Type B pancreatic cell (in vitro differentiated cells): Measurements from ENCODE around the gene WDFY1. TPM values are rescaled to one million over a fixed set of nuclear protein-coding genes. Genes with fewer than 3 reads are reported as not detected.

ENCODE experiments used
- DNase-seq: peaks from one replicate; pipeline ENCODE4 v3.0.0; 2021; ENCODE audit warnings: mixed read lengths; ENCODE audit not compliant: unreplicated experiment; ENCODE audit errors: extremely low spot score
- H3K27ac Mint-ChIP-seq: 2 replicates; pipeline ENCODE4 v1.8.0; 2021; ENCODE audit warnings: mild to moderate bottlenecking, mixed read lengths
- H3K27me3 Mint-ChIP-seq: 2 replicates; pipeline ENCODE4 v1.8.0; 2021; ENCODE audit warnings: mixed read lengths
- H3K36me3 Mint-ChIP-seq: 2 replicates; pipeline ENCODE4 v1.8.0; 2021; ENCODE audit warnings: mixed read lengths
- H3K4me1 Mint-ChIP-seq: one replicate; pipeline ENCODE4 v1.8.0; 2021; ENCODE audit warnings: mixed read lengths; ENCODE audit not compliant: unreplicated experiment
- H3K4me3 Mint-ChIP-seq: 2 replicates; pipeline ENCODE4 v1.8.0; 2021; ENCODE audit warnings: mild to moderate bottlenecking, mixed read lengths
- H3K9me3 Mint-ChIP-seq: 2 replicates; pipeline ENCODE4 v1.8.0; 2021; ENCODE audit warnings: mixed read lengths
- total RNA-seq: library from RNA; stranded (reverse); gene quantifications from 2 replicates; pipeline ENCODE4 v1.2.1, GENCODE V29; 2021; ENCODE audit warnings: low replicate concordance
- TF ChIP-seq, protein P1 (sequence below): fragments of 200-600 bp; sonication (generic); conservative IDR thresholded peaks from 2 replicates; pipeline ENCODE4 v1.5.0; 2021; ENCODE audit warnings: antibody characterized with exemption, mild to moderate bottlenecking

The WDFY1 gene
- total RNA-seq, 1 donor from 2014 or later: 45.5 TPM

DNA sequence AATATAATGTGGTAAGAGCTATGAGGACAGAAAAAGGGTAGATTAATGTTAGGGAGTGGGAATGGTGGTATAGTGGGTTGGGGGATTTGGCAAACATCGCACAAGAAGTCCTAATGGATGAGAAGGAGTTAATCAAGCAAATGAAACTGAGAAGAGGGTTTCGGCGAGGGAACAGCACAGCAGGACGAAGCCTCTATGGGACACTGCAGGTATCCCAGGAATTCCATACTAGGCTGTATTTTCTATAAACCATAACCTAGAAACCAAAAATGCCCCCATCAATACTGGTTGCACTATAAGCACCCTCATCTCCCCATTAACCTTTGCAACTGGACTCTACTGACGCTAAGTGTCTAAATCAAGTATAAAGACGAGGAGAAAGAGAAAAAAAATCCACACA lies 10.3 kb downstream of the WDFY1 start:
- Mint-ChIP-seq H3K4me3 (no peak overlapping the region), H3K27ac (no peak overlapping the region), H3K9me3 (no peaks in the 10 kb centered on the region), H3K36me3 (no peaks in the 10 kb centered on the region), H3K4me1 (peaks cover 32% of the 10 kb centered on the region), H3K27me3 (no peaks in the 10 kb centered on the region)
- TF ChIP-seq, protein P1, sequence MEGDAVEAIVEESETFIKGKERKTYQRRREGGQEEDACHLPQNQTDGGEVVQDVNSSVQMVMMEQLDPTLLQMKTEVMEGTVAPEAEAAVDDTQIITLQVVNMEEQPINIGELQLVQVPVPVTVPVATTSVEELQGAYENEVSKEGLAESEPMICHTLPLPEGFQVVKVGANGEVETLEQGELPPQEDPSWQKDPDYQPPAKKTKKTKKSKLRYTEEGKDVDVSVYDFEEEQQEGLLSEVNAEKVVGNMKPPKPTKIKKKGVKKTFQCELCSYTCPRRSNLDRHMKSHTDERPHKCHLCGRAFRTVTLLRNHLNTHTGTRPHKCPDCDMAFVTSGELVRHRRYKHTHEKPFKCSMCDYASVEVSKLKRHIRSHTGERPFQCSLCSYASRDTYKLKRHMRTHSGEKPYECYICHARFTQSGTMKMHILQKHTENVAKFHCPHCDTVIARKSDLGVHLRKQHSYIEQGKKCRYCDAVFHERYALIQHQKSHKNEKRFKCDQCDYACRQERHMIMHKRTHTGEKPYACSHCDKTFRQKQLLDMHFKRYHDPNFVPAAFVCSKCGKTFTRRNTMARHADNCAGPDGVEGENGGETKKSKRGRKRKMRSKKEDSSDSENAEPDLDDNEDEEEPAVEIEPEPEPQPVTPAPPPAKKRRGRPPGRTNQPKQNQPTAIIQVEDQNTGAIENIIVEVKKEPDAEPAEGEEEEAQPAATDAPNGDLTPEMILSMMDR: no peak
- no peak for DNase-seq

DNA sequence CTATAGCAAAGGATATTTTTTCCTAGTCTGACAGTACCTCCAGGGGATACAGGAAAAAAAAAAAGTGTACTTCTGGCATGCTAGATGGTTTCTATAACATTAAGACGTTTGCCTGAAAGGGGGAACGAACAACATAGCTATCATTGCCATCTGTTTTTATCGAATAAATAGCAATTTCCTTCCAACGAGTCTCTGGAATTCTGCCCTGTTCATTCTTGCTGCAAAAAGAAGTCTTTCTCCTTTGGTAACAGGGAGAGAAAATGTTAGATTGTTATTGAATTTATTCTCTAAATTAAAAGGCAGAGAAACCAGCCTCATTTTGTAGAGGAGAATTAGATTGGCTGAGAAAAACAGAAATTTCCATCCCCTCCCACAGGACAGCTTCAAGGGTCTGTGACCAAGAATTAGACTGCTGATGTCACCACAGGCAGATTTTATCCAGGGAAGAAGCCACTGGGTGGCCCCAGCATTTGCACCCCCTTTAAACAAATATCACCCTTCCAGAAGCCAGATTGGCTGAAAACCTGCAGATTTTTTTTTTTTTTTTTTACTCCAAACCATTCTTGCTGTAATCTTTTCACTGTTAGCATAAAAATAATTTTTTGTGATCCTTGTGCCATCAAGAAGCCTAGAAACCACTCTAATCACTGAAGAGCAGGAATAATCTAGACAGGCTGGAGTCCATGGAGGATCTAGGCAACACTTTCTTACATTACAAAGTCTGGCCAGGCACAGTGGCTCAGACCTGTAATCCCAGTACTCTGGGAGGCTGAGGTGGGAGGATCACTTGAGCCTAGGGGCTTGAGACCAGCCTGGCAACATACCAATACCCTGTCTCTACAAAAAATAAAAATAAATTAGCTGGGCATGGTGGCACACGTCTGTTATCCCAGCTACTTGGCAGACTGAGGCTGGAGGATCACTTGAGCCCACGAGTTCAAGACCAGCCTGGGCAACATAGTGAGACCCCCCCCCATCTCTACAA lies 12.0 kb downstream of the WDFY1 start:
- peaks cover 36% of the 10 kb centered on the region for H3K4me1 Mint-ChIP-seq
- H3K9me3 Mint-ChIP-seq: no peaks in the 10 kb centered on the region
- no peak overlapping the region for H3K27ac Mint-ChIP-seq
- TF ChIP-seq, protein P1: no peak
- no peak overlapping the region for H3K4me3 Mint-ChIP-seq
- DNase-seq: no peak
- no peaks in the 10 kb centered on the region for H3K36me3 Mint-ChIP-seq
- H3K27me3 Mint-ChIP-seq: no peaks in the 10 kb centered on the region

DNA sequence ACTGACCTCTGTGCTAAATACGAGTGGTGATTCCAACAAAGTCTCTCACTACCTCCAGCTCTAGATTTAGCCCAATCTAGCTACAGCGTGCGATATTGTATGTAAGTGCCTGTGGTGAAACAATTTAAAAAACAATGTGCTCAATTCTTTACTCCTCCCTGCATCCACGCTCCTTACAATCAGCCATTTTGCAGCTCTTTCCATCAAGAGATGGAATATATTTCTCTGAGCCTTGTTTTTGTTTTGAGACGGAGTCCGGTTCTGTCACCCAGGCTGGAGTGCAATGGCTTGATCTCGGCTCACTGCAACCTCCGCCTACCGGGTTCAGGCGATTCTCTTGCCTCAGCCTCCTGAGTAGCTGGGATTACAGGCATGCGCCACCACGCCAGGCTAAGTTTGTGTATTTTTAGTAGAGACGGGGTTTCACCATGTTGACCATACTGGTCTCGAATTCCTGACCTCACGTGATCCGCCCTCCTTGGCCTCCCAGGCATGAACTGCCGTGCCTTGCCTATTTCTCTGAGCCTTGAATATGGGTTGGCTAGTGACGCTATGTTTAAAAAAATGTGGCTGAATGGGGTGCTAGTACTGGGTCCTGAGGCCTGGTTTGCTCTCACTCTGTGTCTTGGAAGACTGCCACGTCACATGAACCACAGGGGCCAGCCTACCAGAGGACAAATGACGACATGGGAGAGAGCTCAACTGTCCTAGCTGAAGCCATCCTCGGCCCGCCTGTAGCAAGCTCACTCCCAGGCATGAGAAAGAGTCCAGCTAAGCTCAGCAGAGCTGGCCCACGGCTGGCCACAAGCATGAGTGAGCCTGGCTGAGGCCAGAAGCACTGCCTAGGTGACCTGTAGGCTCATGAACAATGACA lies 14.8 kb downstream of the WDFY1 start:
- Mint-ChIP-seq H3K4me1 (peaks cover 26% of the 10 kb centered on the region), H3K27me3 (no peaks in the 10 kb centered on the region), H3K36me3 (peaks cover 10% of the 10 kb centered on the region), H3K27ac (no peak overlapping the region), H3K4me3 (no peak overlapping the region), H3K9me3 (peaks cover 5% of the 10 kb centered on the region)
- TF ChIP-seq, protein P1: no peak
- no peak for DNase-seq

DNA sequence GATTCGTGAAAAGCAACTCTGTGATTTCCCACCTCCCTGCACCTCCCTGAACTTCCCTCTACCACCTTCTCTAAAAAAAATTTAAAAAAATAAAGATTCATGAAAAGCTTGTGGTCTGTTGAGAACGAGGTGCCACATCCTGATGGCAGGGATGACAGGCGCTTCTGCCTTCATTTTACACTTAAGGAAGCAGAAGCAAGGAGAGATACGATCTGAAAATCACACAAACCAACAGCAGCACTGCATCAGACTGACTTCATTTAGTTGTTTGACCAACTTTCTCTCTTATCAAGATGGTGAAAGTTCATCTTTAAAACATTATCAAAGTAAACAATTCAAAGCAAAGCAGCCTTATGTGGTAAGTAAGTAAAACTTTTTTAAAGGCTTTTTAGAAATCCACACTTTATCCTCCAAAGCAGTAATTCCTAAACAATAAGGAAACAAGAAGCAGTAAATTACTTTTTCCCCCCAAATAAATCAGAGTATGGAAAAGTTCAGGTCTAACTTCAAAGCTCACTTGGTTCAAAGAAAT lies 15.5 kb downstream of the WDFY1 start:
- H3K36me3 Mint-ChIP-seq: peaks cover 10% of the 10 kb centered on the region
- H3K9me3 Mint-ChIP-seq: peaks cover 5% of the 10 kb centered on the region
- H3K27me3 Mint-ChIP-seq: no peaks in the 10 kb centered on the region
- no peak overlapping the region for H3K27ac Mint-ChIP-seq
- peaks cover 21% of the 10 kb centered on the region for H3K4me1 Mint-ChIP-seq
- TF ChIP-seq, protein P1: no peak
- no peak overlapping the region for H3K4me3 Mint-ChIP-seq
- no peak for DNase-seq
